GM23248 (cell line): ENCODE results near the gene RXRB. TPM values are rescaled to one million over a fixed set of nuclear protein-coding genes. Genes with fewer than 3 reads are reported as not detected.

ENCODE experiments used
- DNase-seq: peaks from one replicate; pipeline ENCODE4 v3.0.0-alpha.2; 2015
- H2AFZ ChIP-seq: fragments of 200-600 bp; sonication (generic); 2 replicates; pipeline ENCODE4 v1.6.1; 2016; ENCODE audit warnings: antibody characterized with exemption
- H3F3A ChIP-seq: fragments of 200-600 bp; sonication (generic); 2 replicates; pipeline ENCODE4 v1.6.1; 2016; ENCODE audit warnings: mild to moderate bottlenecking, antibody characterized with exemption, mixed run types; ENCODE audit not compliant: insufficient read depth
- H3K27ac ChIP-seq: fragments of 200-600 bp; sonication (generic); 2 replicates; pipeline ENCODE4 v1.5.1; 2016; ENCODE audit warnings: mild to moderate bottlenecking
- H3K27me3 ChIP-seq: fragments of 200-600 bp; sonication (generic); replicated peaks from 2 replicates; pipeline ENCODE4 v1.6.1; 2016; ENCODE audit warnings: mild to moderate bottlenecking; ENCODE audit not compliant: insufficient read depth
- H3K36me3 ChIP-seq: fragments of 200-600 bp; sonication (generic); 2 replicates; pipeline ENCODE4 v1.6.1; 2016; ENCODE audit warnings: low read depth, mild to moderate bottlenecking
- H3K4me1 ChIP-seq: fragments of 200-600 bp; sonication (generic); 2 replicates; pipeline ENCODE4 v1.6.1; 2016; ENCODE audit warnings: mild to moderate bottlenecking; ENCODE audit not compliant: insufficient read depth
- H3K4me2 ChIP-seq: fragments of 200-600 bp; sonication (generic); one replicate; pipeline ENCODE4 v1.6.1; 2016; ENCODE audit warnings: mild to moderate bottlenecking; ENCODE audit not compliant: unreplicated experiment
- H3K4me3 ChIP-seq: fragments of 200-600 bp; sonication (generic); 2 replicates; pipeline ENCODE4 v1.5.1; 2016; ENCODE audit warnings: mild to moderate bottlenecking
- H3K79me2 ChIP-seq: fragments of 200-600 bp; sonication (generic); 2 replicates; pipeline ENCODE4 v1.6.1; 2016; ENCODE audit warnings: mild to moderate bottlenecking; ENCODE audit not compliant: insufficient read depth
- H3K9ac ChIP-seq: fragments of 200-600 bp; sonication (generic); 2 replicates; pipeline ENCODE4 v1.6.1; 2016; ENCODE audit warnings: mild to moderate bottlenecking
- H3K9me2 ChIP-seq: fragments of 200-600 bp; sonication (generic); 2 replicates; pipeline ENCODE4 v1.6.1; 2016; ENCODE audit warnings: mixed run types, mild to moderate bottlenecking, moderate library complexity; ENCODE audit not compliant: insufficient read depth
- H3K9me3 ChIP-seq: fragments of 200-600 bp; sonication (generic); one replicate; pipeline ENCODE4 v1.6.1; 2017; ENCODE audit warnings: low read depth
- H4K20me1 ChIP-seq: fragments of 200-600 bp; sonication (generic); 2 replicates; pipeline ENCODE4 v1.6.0; 2016; ENCODE audit not compliant: insufficient read depth
- EZH2 ChIP-seq: fragments of 200-600 bp; sonication (generic); IDR thresholded peaks from 2 replicates; pipeline ENCODE4 v1.6.1; 2018; ENCODE audit warnings: antibody characterized with exemption, mild to moderate bottlenecking; ENCODE audit not compliant: insufficient read depth, poor library complexity, severe bottlenecking
- EZH2phosphoT487 ChIP-seq: fragments of 200-600 bp; sonication (generic); IDR thresholded peaks from 2 replicates; pipeline ENCODE4 v1.6.1; 2018; ENCODE audit warnings: antibody characterized with exemption, moderate library complexity, mild to moderate bottlenecking, low read depth; ENCODE audit not compliant: insufficient read depth
- WGBS, 2 experiments: methylation state at CpG; one replicate each; pipeline ENCODE4 v1.1.6; 2015 to 2017; ENCODE audit warnings: low lambda C conversion rate in 2 of 2, low coverage in 1 of 2; ENCODE audit errors: missing lambda C conversion rate in 2 of 2; 5-methylcytosine and 5-hydroxymethylcytosine counted together
- in situ Hi-C: fragments of 300-500 bp; cut with MboI; formaldehyde crosslinking; loops from 2 replicates; pipeline ENCODE4 v1.15.0; 2020
- polyA plus RNA-seq: library from polyadenylated mRNA; unstranded; fragments of >200 nt; fragmentation: Nextera tagmentation; extraction: Ambion mirVana; gene quantifications from 2 replicates; pipeline ENCODE4 v1.2.1, GENCODE V29; 2016
- total RNA-seq: library from RNA; depleted of rRNA; stranded (reverse); fragments of >200 nt; shearing (Covaris generic); gene quantifications from 2 replicates; pipeline ENCODE4 v1.2.3, GENCODE V29; 2014

Gene RXRB
- total and polyA plus RNA-seq, 2 experiments from 2014 or later: 27.7 to 28.1 TPM

DNA sequence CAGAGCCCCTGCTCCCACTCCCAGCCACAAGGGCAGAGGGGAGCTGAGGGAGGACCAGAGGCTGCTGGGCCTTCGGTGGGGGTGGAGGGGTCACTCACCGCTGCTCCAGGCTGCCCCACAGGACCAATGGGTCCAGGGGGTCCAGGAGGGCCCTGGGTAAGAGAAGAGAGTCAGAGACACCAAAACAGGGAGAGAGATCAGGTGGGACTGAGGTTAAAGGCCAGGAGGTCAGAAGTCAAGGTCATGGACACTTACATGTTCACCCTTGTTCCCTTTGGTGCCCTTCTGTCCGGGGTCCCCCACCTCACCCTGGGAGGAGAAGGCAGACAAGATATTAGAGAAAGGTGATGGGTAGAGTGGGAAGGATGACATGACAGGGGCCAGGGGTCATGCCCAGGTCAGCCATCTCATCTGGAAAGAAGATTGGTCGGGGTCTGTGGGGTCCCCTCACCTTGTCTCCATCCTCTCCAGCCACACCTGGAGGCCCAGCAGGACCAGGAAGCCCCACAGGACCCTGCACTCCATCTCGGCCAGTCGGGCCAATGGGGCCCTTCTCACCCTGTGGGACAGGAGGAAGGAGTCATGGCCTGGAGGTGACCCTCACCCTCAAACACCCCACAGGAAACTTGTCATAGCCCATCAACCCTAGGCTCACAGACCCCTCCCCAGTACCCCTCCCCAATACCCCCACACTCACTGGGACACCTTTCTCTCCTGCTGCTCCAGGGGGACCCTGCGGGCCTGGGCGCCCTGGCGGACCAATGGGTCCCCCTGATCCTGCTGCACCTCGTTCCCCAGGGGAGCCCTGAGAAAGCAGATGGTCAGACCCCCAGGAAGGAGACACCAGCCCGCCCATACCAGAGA, 29.2 kb downstream of the RXRB start:
- WGBS, 2 experiments: 71 to 75% methylated on average over 11 of the region's 11 CpGs
- H4K20me1 ChIP-seq: no peaks in the 10 kb centered on the region
- in situ Hi-C loops: no loop called here

DNA sequence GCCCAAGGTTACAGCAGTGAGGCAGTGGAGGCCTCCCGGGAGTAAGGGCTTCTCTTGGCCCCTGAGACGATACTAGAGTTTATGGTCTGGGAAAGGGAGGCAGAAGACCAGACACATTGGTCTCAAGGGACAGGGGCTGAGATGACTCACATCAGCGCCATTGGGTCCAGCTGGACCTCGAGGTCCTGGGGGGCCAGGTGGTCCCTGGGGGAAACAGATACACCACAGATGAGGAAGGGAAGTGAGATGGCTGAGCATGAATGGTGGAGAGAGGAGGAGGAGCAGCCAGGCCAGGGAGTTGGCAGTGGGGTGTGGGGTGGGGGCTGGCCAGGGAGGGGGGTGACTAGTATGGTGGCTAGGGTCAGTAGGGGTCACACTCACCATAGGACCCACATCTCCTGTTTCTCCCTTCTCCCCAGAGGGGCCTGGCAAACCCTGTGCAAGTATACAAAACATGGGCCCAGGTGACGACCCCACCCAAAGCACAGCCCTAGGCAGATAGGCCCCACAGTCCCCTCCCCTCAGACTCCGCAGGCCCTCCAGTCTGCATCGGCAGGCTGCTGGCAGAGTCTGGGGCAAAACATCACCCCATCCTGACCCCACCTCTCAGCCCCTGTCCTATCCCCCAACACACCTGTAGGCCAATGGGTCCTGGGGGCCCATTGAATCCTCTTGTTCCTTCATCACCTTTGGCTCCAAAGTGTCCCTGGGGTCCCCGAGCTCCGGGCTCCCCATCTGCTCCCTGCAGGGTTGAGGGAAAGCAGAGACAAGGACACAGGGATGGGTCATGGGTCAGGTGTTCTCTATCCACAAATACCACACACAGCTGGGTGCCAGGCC, 30.1 kb downstream of the RXRB start:
- Histone ChIP-seq H3F3A (no peaks in the 10 kb centered on the region), H3K27me3 (no peaks in the 10 kb centered on the region), H3K4me1 (no peaks in the 10 kb centered on the region), H3K27ac (no peak overlapping the region), H4K20me1 (no peaks in the 10 kb centered on the region), H3K9ac (no peak overlapping the region), H3K9me2 (no peaks in the 10 kb centered on the region), H3K79me2 (no peaks in the 10 kb centered on the region), H3K36me3 (no peaks in the 10 kb centered on the region), H3K9me3 (no peaks in the 10 kb centered on the region), H2AFZ (no peak overlapping the region), H3K4me2 (no peak overlapping the region), H3K4me3 (no peak overlapping the region)
- 83 to 89% methylated on average over 7 to 9 of the region's 9 CpGs for WGBS, 2 experiments
- TF ChIP-seq EZH2phosphoT487 (no peak), EZH2 (no peak)
- in situ Hi-C loops: no loop called here
- peak; percentile 14 for DNase-seq

More for the DNA sequence above, 29.2 kb downstream of the RXRB start:
- TF ChIP-seq EZH2phosphoT487: no peak
- TF ChIP-seq EZH2: no peak
- no peak overlapping the region for H3K4me2 ChIP-seq
- H3K9me2 ChIP-seq: no peaks in the 10 kb centered on the region
- DNase-seq: no peak
- no peaks in the 10 kb centered on the region for H3K36me3 ChIP-seq
- H3F3A ChIP-seq: no peaks in the 10 kb centered on the region
- no peak overlapping the region for H2AFZ ChIP-seq
- no peak overlapping the region for H3K4me3 ChIP-seq
- H3K4me1 ChIP-seq: no peaks in the 10 kb centered on the region
- no peak overlapping the region for H3K27ac ChIP-seq
- no peak overlapping the region for H3K9ac ChIP-seq
- H3K9me3 ChIP-seq: no peaks in the 10 kb centered on the region
- H3K27me3 ChIP-seq: no peaks in the 10 kb centered on the region
- no peaks in the 10 kb centered on the region for H3K79me2 ChIP-seq

DNA sequence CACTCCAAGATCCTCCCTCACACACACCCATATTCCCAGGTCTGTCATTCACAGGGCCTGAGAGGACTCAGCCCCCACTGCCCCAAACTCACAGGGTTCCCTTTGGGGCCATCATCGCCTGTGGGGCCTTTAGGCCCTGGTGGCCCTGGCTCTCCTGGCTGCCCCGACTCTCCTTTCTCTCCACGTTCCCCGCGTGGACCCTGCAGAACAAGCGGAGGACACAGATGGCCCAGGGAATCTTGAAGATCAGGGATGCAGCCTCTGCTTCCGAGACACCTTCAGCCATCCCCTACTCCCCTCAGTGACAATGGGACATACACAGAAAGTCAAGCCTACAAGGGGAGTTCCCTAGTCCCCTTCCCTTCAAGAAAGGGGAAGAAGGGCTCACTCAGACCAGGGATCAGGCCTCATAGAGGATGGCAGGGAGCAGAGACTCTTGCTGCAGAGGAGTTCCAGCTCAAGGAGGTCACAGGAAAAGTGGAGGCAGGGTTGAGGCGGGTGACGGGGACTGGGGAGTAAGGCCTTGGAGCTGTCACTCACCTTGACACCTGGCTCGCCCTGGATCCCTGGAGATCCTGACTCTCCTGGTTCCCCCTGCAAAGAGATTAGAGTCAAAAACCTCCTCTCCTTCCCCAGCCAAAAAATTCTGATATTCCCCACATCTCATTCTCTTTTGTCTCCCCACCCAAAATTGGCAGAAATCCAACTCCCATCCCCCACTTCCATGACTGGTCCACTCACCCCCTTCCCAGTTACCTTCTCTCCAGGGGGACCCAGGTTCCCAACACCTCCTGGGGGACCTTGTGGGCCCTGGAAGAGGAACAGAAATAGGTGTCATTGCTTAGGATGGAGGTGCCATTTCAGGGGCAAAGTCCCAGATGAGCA, 30.9 kb downstream of the RXRB start:
- TF ChIP-seq EZH2 (no peak), EZH2phosphoT487 (no peak)
- no peak overlapping the region for H3K4me2 ChIP-seq
- no peak for DNase-seq
- H3K36me3 ChIP-seq: no peaks in the 10 kb centered on the region
- H3F3A ChIP-seq: no peaks in the 10 kb centered on the region
- no peaks in the 10 kb centered on the region for H4K20me1 ChIP-seq
- H3K79me2 ChIP-seq: no peaks in the 10 kb centered on the region
- H3K4me3 ChIP-seq: no peak overlapping the region
- no peak overlapping the region for H3K27ac ChIP-seq
- no peak overlapping the region for H3K9ac ChIP-seq
- no peaks in the 10 kb centered on the region for H3K9me2 ChIP-seq
- 85 to 87% methylated on average over 10 of the region's 10 CpGs for WGBS, 2 experiments
- no peaks in the 10 kb centered on the region for H3K4me1 ChIP-seq
- in situ Hi-C loops: no loop called here
- H3K27me3 ChIP-seq: no peaks in the 10 kb centered on the region
- H3K9me3 ChIP-seq: no peaks in the 10 kb centered on the region
- no peak overlapping the region for H2AFZ ChIP-seq

DNA sequence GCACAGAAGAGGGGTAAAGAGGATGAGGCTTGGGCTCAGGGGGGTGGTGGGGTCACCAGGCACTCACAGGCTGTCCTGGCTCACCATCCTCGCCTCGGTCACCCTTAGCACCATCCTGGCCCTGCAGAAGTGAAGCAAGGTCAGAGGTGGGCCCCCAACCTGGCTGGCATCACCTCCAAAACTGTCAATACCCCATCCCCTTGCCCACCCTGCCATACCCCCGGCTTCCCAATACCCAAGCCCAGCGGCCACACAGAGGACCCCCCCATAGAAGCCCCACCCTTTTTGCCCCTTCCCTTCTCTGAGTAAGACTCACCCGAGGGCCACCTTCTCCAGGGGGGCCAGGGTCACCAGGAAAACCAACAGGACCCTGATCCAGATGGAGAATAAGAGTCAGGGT, 31.8 kb downstream of the RXRB start:
- Histone ChIP-seq H3K27me3 (no peaks in the 10 kb centered on the region), H3K9ac (no peak overlapping the region), H3K27ac (no peak overlapping the region), H3F3A (no peaks in the 10 kb centered on the region), H2AFZ (no peak overlapping the region), H3K4me3 (no peak overlapping the region), H3K4me2 (no peak overlapping the region), H3K4me1 (no peaks in the 10 kb centered on the region), H3K79me2 (no peaks in the 10 kb centered on the region), H3K36me3 (no peaks in the 10 kb centered on the region), H4K20me1 (no peaks in the 10 kb centered on the region), H3K9me3 (no peaks in the 10 kb centered on the region), H3K9me2 (no peaks in the 10 kb centered on the region)
- no peak for TF ChIP-seq EZH2phosphoT487
- no peak for TF ChIP-seq EZH2
- DNase-seq: no peak
- WGBS, 2 experiments: 54 to 58% methylated on average over 3 to 5 of the region's 5 CpGs
- in situ Hi-C loops: no loop called here
